MM.1S (cell line): ENCODE results near the gene DCLK2.

Experiments
- DNase-seq: peaks from one replicate; pipeline ENCODE4 v3.0.0-alpha.2; 2015
- H2AFZ ChIP-seq: fragments of 300-600 bp; sonication (generic); 2 replicates; pipeline ENCODE4 v1.6.0; 2016; ENCODE audit warnings: antibody characterized with exemption, low read length
- H3F3A ChIP-seq: fragments of 300-600 bp; sonication (generic); 2 replicates; pipeline ENCODE4 v1.6.1; 2016; ENCODE audit warnings: mild to moderate bottlenecking, antibody characterized with exemption, low read length, moderate library complexity, mixed read lengths; ENCODE audit not compliant: insufficient read depth
- H3K27ac ChIP-seq: fragments of 300-600 bp; sonication (generic); 2 replicates; pipeline ENCODE4 v1.5.1; 2016; ENCODE audit warnings: mild to moderate bottlenecking, low read length
- H3K27me3 ChIP-seq: fragments of 300-600 bp; sonication (generic); replicated peaks from 2 replicates; pipeline ENCODE4 v1.6.0; 2016; ENCODE audit warnings: low read length; ENCODE audit not compliant: insufficient read depth
- H3K36me3 ChIP-seq: fragments of 300-600 bp; sonication (generic); replicated peaks from 2 replicates; pipeline ENCODE4 v1.6.1; 2016; ENCODE audit warnings: mild to moderate bottlenecking, low read length, mixed read lengths; ENCODE audit not compliant: insufficient read depth
- H3K4me1 ChIP-seq: fragments of 300-600 bp; sonication (generic); 2 replicates; pipeline ENCODE4 v1.6.1; 2016; ENCODE audit warnings: low read length, mixed read lengths
- H3K4me2 ChIP-seq: fragments of 300-600 bp; sonication (generic); 2 replicates; pipeline ENCODE4 v1.6.0; 2016; ENCODE audit warnings: low read depth, low read length
- H3K4me3 ChIP-seq: fragments of 300-600 bp; sonication (generic); 2 replicates; pipeline ENCODE4 v1.5.1; 2016; ENCODE audit warnings: low read length, mixed read lengths
- H3K79me2 ChIP-seq: fragments of 300-600 bp; sonication (generic); 2 replicates; pipeline ENCODE4 v1.6.1; 2016; ENCODE audit warnings: mixed run types, low read length, mixed read lengths
- H3K9ac ChIP-seq: fragments of 300-600 bp; sonication (generic); 2 replicates; pipeline ENCODE4 v1.6.1; 2016; ENCODE audit warnings: low read length, mixed read lengths
- H3K9me2 ChIP-seq: fragments of 300-600 bp; sonication (generic); replicated peaks from 2 replicates; pipeline ENCODE4 v1.6.1; 2016; ENCODE audit warnings: mild to moderate bottlenecking, low read length, mixed read lengths; ENCODE audit not compliant: insufficient read depth
- H3K9me3 ChIP-seq: fragments of 300-600 bp; sonication (generic); replicated peaks from 2 replicates; pipeline ENCODE4 v1.6.1; 2016; ENCODE audit warnings: mild to moderate bottlenecking, low read length, mixed read lengths; ENCODE audit not compliant: insufficient read depth
- H4K20me1 ChIP-seq: fragments of 300-600 bp; sonication (generic); 2 replicates; pipeline ENCODE4 v1.6.1; 2016; ENCODE audit warnings: mild to moderate bottlenecking, low read length, moderate library complexity, mixed read lengths; ENCODE audit not compliant: insufficient read depth
- EZH2 ChIP-seq: fragments of 300-600 bp; sonication (generic); optimal IDR thresholded peaks from 2 replicates; pipeline ENCODE3; 2017; ENCODE audit warnings: low read depth, mild to moderate bottlenecking, antibody characterized with exemption, low read length, mixed read lengths
- EZH2phosphoT487 ChIP-seq: fragments of 300-600 bp; sonication (generic); IDR thresholded peaks from 2 replicates; pipeline ENCODE4 v1.6.1; 2018; ENCODE audit warnings: antibody characterized with exemption, low read length
- TF ChIP-seq, protein P1 (sequence below): fragments of 300-600 bp; sonication (generic); IDR thresholded peaks from 2 replicates; pipeline ENCODE4 v1.5.1; 2016; ENCODE audit warnings: antibody characterized with exemption, low read length, mixed read lengths

Gene DCLK2

DNA sequence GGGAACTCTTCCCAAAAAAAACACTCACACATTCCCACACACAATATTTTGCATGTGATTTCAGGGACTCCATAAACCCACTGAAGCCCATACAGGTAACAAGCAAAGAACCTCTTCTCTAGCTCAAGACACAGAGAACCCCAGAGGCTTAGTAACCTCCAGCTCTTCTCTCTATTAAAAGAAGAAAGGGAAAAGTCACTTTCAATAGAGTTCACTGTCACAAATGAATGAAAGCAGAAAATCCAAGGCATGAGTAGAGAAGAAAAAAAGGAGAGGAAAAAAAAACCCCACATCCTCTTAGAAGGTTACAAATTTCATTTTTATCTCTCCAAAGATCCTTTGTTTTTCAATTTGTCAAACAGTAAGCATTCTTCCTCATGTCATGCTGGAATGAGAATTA, 30.7 kb upstream of the DCLK2 start:
- no peaks in the 10 kb centered on the region for H3K4me1 ChIP-seq
- H3K27ac ChIP-seq, result no peak overlapping the region
- H3F3A ChIP-seq, result no peaks in the 10 kb centered on the region
- no peaks in the 10 kb centered on the region for H3K79me2 ChIP-seq
- no peaks in the 10 kb centered on the region for H3K9me3 ChIP-seq
- no peaks in the 10 kb centered on the region for H3K36me3 ChIP-seq
- H3K9me2 ChIP-seq, result no peaks in the 10 kb centered on the region
- TF ChIP-seq EZH2phosphoT487, result no peak
- TF ChIP-seq, protein P1, sequence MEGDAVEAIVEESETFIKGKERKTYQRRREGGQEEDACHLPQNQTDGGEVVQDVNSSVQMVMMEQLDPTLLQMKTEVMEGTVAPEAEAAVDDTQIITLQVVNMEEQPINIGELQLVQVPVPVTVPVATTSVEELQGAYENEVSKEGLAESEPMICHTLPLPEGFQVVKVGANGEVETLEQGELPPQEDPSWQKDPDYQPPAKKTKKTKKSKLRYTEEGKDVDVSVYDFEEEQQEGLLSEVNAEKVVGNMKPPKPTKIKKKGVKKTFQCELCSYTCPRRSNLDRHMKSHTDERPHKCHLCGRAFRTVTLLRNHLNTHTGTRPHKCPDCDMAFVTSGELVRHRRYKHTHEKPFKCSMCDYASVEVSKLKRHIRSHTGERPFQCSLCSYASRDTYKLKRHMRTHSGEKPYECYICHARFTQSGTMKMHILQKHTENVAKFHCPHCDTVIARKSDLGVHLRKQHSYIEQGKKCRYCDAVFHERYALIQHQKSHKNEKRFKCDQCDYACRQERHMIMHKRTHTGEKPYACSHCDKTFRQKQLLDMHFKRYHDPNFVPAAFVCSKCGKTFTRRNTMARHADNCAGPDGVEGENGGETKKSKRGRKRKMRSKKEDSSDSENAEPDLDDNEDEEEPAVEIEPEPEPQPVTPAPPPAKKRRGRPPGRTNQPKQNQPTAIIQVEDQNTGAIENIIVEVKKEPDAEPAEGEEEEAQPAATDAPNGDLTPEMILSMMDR, result no peak
- TF ChIP-seq EZH2, result no peak
- H3K4me2 ChIP-seq, result no peak overlapping the region
- no peak for DNase-seq
- no peaks in the 10 kb centered on the region for H3K27me3 ChIP-seq
- no peak overlapping the region for H3K9ac ChIP-seq
- no peaks in the 10 kb centered on the region for H4K20me1 ChIP-seq
- H2AFZ ChIP-seq, result no peak overlapping the region
- H3K4me3 ChIP-seq, result no peak overlapping the region

DNA sequence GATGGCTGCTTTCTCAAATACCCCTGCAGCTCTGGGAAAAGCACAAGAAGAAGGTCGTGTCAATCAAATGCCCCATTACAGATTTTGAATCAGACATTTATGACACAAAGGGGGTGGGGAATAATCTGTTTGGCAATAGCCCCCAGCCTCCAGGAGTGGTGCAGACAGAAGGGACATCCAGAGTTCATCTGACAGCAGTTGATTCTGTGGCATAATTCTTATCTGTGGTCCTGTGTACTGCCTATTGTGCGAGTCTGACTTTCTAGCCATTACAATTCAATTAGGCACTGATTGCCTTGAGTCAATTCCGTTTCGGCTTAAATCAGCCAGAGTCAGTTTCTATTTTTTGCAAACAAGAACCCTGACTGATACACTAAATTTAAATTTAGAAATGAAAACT, 28.6 kb upstream of the DCLK2 start:
- Histone ChIP-seq H3K36me3 (no peaks in the 10 kb centered on the region), H3K27ac (no peak overlapping the region), H3K79me2 (no peaks in the 10 kb centered on the region), H3K9me2 (no peaks in the 10 kb centered on the region), H3K4me1 (no peaks in the 10 kb centered on the region), H3K4me3 (no peak overlapping the region), H3K9ac (no peak overlapping the region), H3K4me2 (no peak overlapping the region), H3K9me3 (no peaks in the 10 kb centered on the region), H4K20me1 (no peaks in the 10 kb centered on the region), H3F3A (no peaks in the 10 kb centered on the region), H3K27me3 (no peaks in the 10 kb centered on the region), H2AFZ (no peak overlapping the region)
- TF ChIP-seq, protein P1, result no peak
- TF ChIP-seq EZH2 (no peak), EZH2phosphoT487 (no peak)
- DNase-seq, result no peak

DNA sequence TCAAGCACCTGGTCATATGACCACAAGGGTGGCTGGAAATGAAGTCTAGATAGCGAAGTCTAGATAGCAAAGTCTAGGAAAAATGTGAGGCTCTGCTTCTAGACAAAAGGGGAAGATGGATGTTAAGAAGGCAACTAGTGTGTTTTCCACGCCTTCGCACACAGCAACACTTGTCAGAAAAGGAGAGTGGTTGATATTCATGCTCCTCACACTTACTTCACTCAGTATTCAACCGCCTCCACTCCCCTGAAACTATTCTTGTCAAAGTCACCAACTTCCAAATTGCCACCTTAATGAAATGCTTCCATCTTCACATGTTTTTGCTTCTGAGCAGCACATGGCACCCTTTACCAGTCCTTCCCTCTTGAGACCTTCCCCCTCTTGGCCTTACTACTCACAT, 27.7 kb upstream of the DCLK2 start:
- no peak overlapping the region for H3K9ac ChIP-seq
- DNase-seq, result no peak
- no peaks in the 10 kb centered on the region for H3K27me3 ChIP-seq
- no peaks in the 10 kb centered on the region for H3K9me3 ChIP-seq
- H3K4me1 ChIP-seq, result no peaks in the 10 kb centered on the region
- H3K79me2 ChIP-seq, result no peaks in the 10 kb centered on the region
- no peak overlapping the region for H2AFZ ChIP-seq
- H3K4me2 ChIP-seq, result no peak overlapping the region
- H3K27ac ChIP-seq, result no peak overlapping the region
- H4K20me1 ChIP-seq, result no peaks in the 10 kb centered on the region
- no peaks in the 10 kb centered on the region for H3F3A ChIP-seq
- TF ChIP-seq, protein P1, result no peak
- TF ChIP-seq EZH2phosphoT487, result no peak
- no peak for TF ChIP-seq EZH2
- H3K36me3 ChIP-seq, result no peaks in the 10 kb centered on the region
- no peaks in the 10 kb centered on the region for H3K9me2 ChIP-seq
- H3K4me3 ChIP-seq, result no peak overlapping the region
